Measurements from ENCODE around the gene NMD3. TPM values are rescaled to one million over a fixed set of nuclear protein-coding genes. Genes with fewer than 3 reads are reported as not detected.

The NMD3 gene
- polyA plus RNA-seq, 1 of the 3 experiments (the other 2 are of a cell fraction): 15.1 TPM

DNA sequence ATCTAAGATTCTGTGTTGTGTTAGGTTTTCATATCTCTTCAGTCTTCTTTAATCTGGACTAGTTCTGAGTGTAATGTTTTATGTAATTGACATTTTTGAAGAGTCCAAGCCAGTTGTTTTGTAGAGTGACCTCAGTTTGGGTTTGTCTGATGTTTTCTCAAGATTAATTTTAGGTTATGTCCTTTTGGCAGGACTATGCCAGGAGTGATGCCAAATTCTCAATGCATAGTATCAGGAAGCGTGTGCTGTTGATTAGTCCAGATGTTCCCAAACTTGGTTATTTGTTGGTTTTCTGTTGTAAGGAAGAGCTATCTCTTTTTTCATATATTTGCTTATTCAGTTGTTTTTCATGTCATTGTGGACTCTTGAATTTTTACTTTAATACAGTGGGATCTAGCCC is 32.6 kb downstream of the NMD3 start:
- DNase-seq: no peak
- ChIA-PET CTCF (interaction anchor here (1.5 kb wide), 1 partner anchor 155 kb away, joined by 6 read pairs; no protein-coding TSS in a partner anchor), POLR2A (no interaction called here)
- H4K20me1 ChIP-seq (ENCODE audit: insufficient read depth): no peaks in the 10 kb centered on the region
- no peak overlapping the region for H3K9ac ChIP-seq
- no peak overlapping the region for H3K4me3 ChIP-seq (ENCODE audit: low read depth in 2 of 2, low read length in 1 of 2)
- no peak overlapping the region for H2AFZ ChIP-seq (ENCODE audit: low read depth)
- 96% methylated on average over 1 of the region's 1 CpG for WGBS (ENCODE audit: low lambda C conversion rate)
- no peak for TF ChIP-seq SMC3 (IDR thresholded peaks at IDR 0.05; ENCODE audit: low read depth, low read length)
- TF ChIP-seq MEF2A (IDR thresholded peaks at IDR 0.05; ENCODE audit: borderline replicate concordance, low read depth): no peak
- no peak for TF ChIP-seq EZH2phosphoT487 (IDR thresholded peaks at IDR 0.05; ENCODE audit: borderline replicate concordance, low read depth)
- TF ChIP-seq RAD21 (IDR thresholded peaks at IDR 0.05; ENCODE audit: low read length): no peak
- no peak for TF ChIP-seq ELF1 (IDR thresholded peaks at IDR 0.05)
- TF ChIP-seq JUND (IDR thresholded peaks at IDR 0.05): no peak
- TF ChIP-seq, protein P1, sequence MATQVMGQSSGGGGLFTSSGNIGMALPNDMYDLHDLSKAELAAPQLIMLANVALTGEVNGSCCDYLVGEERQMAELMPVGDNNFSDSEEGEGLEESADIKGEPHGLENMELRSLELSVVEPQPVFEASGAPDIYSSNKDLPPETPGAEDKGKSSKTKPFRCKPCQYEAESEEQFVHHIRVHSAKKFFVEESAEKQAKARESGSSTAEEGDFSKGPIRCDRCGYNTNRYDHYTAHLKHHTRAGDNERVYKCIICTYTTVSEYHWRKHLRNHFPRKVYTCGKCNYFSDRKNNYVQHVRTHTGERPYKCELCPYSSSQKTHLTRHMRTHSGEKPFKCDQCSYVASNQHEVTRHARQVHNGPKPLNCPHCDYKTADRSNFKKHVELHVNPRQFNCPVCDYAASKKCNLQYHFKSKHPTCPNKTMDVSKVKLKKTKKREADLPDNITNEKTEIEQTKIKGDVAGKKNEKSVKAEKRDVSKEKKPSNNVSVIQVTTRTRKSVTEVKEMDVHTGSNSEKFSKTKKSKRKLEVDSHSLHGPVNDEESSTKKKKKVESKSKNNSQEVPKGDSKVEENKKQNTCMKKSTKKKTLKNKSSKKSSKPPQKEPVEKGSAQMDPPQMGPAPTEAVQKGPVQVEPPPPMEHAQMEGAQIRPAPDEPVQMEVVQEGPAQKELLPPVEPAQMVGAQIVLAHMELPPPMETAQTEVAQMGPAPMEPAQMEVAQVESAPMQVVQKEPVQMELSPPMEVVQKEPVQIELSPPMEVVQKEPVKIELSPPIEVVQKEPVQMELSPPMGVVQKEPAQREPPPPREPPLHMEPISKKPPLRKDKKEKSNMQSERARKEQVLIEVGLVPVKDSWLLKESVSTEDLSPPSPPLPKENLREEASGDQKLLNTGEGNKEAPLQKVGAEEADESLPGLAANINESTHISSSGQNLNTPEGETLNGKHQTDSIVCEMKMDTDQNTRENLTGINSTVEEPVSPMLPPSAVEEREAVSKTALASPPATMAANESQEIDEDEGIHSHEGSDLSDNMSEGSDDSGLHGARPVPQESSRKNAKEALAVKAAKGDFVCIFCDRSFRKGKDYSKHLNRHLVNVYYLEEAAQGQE (IDR thresholded peaks at IDR 0.05; ENCODE audit: low read depth, low read length): no peak
- no peak for TF ChIP-seq USF2 (IDR thresholded peaks at IDR 0.05; ENCODE audit: borderline replicate concordance, low read depth, low read length)
- TF ChIP-seq RCOR1 (IDR thresholded peaks at IDR 0.05; ENCODE audit: low read length): no peak
- H3K27ac ChIP-seq (ENCODE audit: low read depth in 2 of 2, low read length in 1 of 2): no peak overlapping the region
- H3K36me3 ChIP-seq (replicated peaks in 1 of 2; ENCODE audit: control insufficient read depth in 1 of 2, insufficient read depth in 2 of 2, low read length in 1 of 2): peaks cover 74 to 76% of the 10 kb centered on the region in 2 experiments
- H3K4me1 ChIP-seq (ENCODE audit: control insufficient read depth in 1 of 2, insufficient read depth in 2 of 2, low read depth in 1 of 2, low read length in 1 of 2): peaks cover 0 to 2% of the 10 kb centered on the region in 2 experiments; a peak in 2 of 4 replicates
- H3K79me2 ChIP-seq (ENCODE audit: insufficient read depth): no peaks in the 10 kb centered on the region
- H3K27me3 ChIP-seq (ENCODE audit: insufficient read depth): no peaks in the 10 kb centered on the region
- H3K9me2 ChIP-seq: no peaks in the 10 kb centered on the region
- H3K9me3 ChIP-seq: no peaks in the 10 kb centered on the region
- no peaks in the 10 kb centered on the region for H3F3A ChIP-seq (replicated peaks; ENCODE audit: insufficient read depth)
- H3K4me2 ChIP-seq: no peak overlapping the region

DNA sequence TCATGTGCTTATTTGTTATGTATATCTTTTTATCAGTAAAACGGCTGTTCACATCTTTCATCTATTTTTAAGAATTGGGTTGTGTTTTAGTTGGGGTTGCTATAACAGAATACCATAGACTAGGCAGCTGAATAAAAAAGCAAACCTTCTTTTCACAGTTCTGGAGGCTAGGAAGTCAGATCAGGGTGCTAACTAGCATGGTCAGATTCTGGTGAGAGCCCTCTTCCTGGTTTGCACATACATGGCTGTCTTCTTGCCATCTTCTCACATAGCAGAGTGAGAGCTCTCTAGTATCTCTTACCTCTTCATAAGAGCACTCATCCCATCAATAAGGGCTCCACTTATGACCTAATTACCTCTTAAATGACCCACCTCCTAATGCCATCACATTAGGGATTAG is 33.8 kb downstream of the NMD3 start:
- POLR2A ChIA-PET: no interaction called here
- no peaks in the 10 kb centered on the region for H3K27me3 ChIP-seq (ENCODE audit: insufficient read depth)
- TF ChIP-seq SMC3 (IDR thresholded peaks at IDR 0.05; ENCODE audit: low read depth, low read length) (no peak), FOXM1 (IDR thresholded peaks at IDR 0.05; ENCODE audit: low read depth) (no peak), USF2 (IDR thresholded peaks at IDR 0.05; ENCODE audit: borderline replicate concordance, low read depth, low read length) (no peak), RAD21 (IDR thresholded peaks at IDR 0.05; ENCODE audit: low read length) (no peak), EP300 (IDR thresholded peaks at IDR 0.05; ENCODE audit: borderline replicate concordance in 1 of 2, low read depth in 1 of 2, low read length in 1 of 2) (no peak), ELF1 (IDR thresholded peaks at IDR 0.05) (no peak), RXRA (IDR thresholded peaks at IDR 0.05; ENCODE audit: borderline replicate concordance, low read depth) (no peak), NRF1 (IDR thresholded peaks at IDR 0.05; ENCODE audit: low read depth, low read length) (no peak), TEAD4 (IDR thresholded peaks at IDR 0.05; ENCODE audit: borderline replicate concordance, insufficient read depth) (no peak), FOXJ3 (CRISPR knock-in tag; IDR thresholded peaks at IDR 0.05) (no peak), RFX5 (IDR thresholded peaks at IDR 0.05; ENCODE audit: low read length) (no peak)
- TF ChIP-seq, protein P2, sequence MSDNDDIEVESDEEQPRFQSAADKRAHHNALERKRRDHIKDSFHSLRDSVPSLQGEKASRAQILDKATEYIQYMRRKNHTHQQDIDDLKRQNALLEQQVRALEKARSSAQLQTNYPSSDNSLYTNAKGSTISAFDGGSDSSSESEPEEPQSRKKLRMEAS (IDR thresholded peaks at IDR 0.05; ENCODE audit: low read depth): no peak
- TF ChIP-seq, protein P3, sequence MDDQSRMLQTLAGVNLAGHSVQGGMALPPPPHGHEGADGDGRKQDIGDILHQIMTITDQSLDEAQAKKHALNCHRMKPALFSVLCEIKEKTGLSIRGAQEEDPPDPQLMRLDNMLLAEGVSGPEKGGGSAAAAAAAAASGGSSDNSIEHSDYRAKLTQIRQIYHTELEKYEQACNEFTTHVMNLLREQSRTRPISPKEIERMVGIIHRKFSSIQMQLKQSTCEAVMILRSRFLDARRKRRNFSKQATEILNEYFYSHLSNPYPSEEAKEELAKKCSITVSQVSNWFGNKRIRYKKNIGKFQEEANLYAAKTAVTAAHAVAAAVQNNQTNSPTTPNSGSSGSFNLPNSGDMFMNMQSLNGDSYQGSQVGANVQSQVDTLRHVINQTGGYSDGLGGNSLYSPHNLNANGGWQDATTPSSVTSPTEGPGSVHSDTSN (IDR thresholded peaks at IDR 0.05): no peak
- TF ChIP-seq, protein P4, sequence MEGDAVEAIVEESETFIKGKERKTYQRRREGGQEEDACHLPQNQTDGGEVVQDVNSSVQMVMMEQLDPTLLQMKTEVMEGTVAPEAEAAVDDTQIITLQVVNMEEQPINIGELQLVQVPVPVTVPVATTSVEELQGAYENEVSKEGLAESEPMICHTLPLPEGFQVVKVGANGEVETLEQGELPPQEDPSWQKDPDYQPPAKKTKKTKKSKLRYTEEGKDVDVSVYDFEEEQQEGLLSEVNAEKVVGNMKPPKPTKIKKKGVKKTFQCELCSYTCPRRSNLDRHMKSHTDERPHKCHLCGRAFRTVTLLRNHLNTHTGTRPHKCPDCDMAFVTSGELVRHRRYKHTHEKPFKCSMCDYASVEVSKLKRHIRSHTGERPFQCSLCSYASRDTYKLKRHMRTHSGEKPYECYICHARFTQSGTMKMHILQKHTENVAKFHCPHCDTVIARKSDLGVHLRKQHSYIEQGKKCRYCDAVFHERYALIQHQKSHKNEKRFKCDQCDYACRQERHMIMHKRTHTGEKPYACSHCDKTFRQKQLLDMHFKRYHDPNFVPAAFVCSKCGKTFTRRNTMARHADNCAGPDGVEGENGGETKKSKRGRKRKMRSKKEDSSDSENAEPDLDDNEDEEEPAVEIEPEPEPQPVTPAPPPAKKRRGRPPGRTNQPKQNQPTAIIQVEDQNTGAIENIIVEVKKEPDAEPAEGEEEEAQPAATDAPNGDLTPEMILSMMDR (IDR thresholded peaks at IDR 0.05): no peak

More for the DNA sequence above, 33.8 kb downstream of the NMD3 start:
- Histone ChIP-seq H3K36me3 (replicated peaks in 1 of 2; ENCODE audit: control insufficient read depth in 1 of 2, insufficient read depth in 2 of 2, low read length in 1 of 2) (peaks cover 63 to 67% of the 10 kb centered on the region in 2 experiments), H3K27ac (ENCODE audit: low read depth in 2 of 2, low read length in 1 of 2) (no peak overlapping the region), H3K9me2 (no peaks in the 10 kb centered on the region), H3K4me1 (ENCODE audit: control insufficient read depth in 1 of 2, insufficient read depth in 2 of 2, low read depth in 1 of 2, low read length in 1 of 2) (peaks cover 0 to 2% of the 10 kb centered on the region in 2 experiments; a peak in 2 of 4 replicates), H3K9me3 (no peaks in the 10 kb centered on the region), H3K9ac (no peak overlapping the region), H3K79me2 (ENCODE audit: insufficient read depth) (no peaks in the 10 kb centered on the region), H3F3A (replicated peaks; ENCODE audit: insufficient read depth) (no peaks in the 10 kb centered on the region), H2AFZ (ENCODE audit: low read depth) (no peak overlapping the region), H3K4me3 (ENCODE audit: low read depth in 2 of 2, low read length in 1 of 2) (no peak overlapping the region), H3K4me2 (no peak overlapping the region), H4K20me1 (ENCODE audit: insufficient read depth) (no peaks in the 10 kb centered on the region)
- 83% methylated on average over 1 of the region's 1 CpG for WGBS (ENCODE audit: low lambda C conversion rate)
- no peak for DNase-seq
- CTCF ChIA-PET: interaction anchor here (1.5 kb wide), 1 partner anchor 154 kb away, joined by 6 read pairs; no protein-coding TSS in a partner anchor

All from SK-N-SH (cell line).